ENCODE measurements around the gene CEP85. TPM values are rescaled to one million over a fixed set of nuclear protein-coding genes. Genes with fewer than 3 reads are reported as not detected.

Gene CEP85
- total RNA-seq, 1 experiment from 2014 or later = 37.2 TPM

DNA sequence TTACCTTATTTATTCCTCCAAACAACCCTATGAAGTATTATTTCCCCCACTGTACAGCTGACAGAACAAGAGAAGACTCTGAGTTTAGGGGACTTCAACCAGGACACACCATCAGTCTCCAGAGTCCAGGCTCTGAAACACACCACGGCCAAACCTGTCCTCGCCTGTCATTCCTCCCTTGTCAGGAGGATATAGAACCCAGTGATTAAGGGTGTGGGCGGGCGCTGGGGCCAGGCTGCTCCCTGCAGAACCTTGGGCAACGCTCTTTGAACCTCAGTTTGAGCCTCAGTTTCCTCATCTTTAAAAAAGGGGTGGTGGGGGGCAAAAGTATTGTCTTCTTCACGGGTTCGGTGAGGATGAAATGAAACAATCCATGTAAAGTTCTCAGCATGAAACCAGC is 9.4 kb upstream of the CEP85 start:
- no peaks in the 10 kb centered on the region for H3K9me2 ChIP-seq (ENCODE audit: insufficient read depth)
- ChIA-PET RAD21 (ENCODE audit: low non-redundant PET in 1 of 2, low total read pairs in 2 of 2, uncharacterized antibody in 2 of 2, unreplicated experiment in 2 of 2) (no interaction called here), CTCF (no interaction called here), POLR2A (no interaction called here)
- TF ChIP-seq, protein P1, sequence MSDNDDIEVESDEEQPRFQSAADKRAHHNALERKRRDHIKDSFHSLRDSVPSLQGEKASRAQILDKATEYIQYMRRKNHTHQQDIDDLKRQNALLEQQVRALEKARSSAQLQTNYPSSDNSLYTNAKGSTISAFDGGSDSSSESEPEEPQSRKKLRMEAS (IDR thresholded peaks at IDR 0.05) = no peak
- TF ChIP-seq CBX3 (IDR thresholded peaks at IDR 0.05; ENCODE audit: low read depth) (no peak), JUND (IDR thresholded peaks at IDR 0.05) (no peak), FOSL1 (IDR thresholded peaks at IDR 0.05; ENCODE audit: low read depth) (no peak), ELF1 (IDR thresholded peaks at IDR 0.05; ENCODE audit: borderline replicate concordance, low read depth) (no peak), CEBPB (IDR thresholded peaks at IDR 0.05; ENCODE audit: low read depth) (no peak), SP1 (IDR thresholded peaks at IDR 0.05; ENCODE audit: low read depth) (no peak), EZH2phosphoT487 (IDR thresholded peaks at IDR 0.05; ENCODE audit: borderline replicate concordance) (no peak), ZNF274 (IDR thresholded peaks at IDR 0.05; ENCODE audit: low read depth, low read length) (no peak), EGR1 (IDR thresholded peaks at IDR 0.05; ENCODE audit: low read depth) (no peak)
- TF ChIP-seq, protein P2, sequence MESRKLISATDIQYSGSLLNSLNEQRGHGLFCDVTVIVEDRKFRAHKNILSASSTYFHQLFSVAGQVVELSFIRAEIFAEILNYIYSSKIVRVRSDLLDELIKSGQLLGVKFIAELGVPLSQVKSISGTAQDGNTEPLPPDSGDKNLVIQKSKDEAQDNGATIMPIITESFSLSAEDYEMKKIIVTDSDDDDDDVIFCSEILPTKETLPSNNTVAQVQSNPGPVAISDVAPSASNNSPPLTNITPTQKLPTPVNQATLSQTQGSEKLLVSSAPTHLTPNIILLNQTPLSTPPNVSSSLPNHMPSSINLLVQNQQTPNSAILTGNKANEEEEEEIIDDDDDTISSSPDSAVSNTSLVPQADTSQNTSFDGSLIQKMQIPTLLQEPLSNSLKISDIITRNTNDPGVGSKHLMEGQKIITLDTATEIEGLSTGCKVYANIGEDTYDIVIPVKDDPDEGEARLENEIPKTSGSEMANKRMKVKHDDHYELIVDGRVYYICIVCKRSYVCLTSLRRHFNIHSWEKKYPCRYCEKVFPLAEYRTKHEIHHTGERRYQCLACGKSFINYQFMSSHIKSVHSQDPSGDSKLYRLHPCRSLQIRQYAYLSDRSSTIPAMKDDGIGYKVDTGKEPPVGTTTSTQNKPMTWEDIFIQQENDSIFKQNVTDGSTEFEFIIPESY (IDR thresholded peaks at IDR 0.05; ENCODE audit: extremely low read depth, insufficient replicate concordance, low read length) = no peak
- TF ChIP-seq, protein P3, sequence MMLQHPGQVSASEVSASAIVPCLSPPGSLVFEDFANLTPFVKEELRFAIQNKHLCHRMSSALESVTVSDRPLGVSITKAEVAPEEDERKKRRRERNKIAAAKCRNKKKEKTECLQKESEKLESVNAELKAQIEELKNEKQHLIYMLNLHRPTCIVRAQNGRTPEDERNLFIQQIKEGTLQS (IDR thresholded peaks at IDR 0.05) = no peak
- no peaks in the 10 kb centered on the region for H3K9me3 ChIP-seq (ENCODE audit: control insufficient read depth in 1 of 2, insufficient read depth in 1 of 2, low read depth in 1 of 2, low read length in 2 of 2)
- no peaks in the 10 kb centered on the region for H3K36me3 ChIP-seq (ENCODE audit: control insufficient read depth in 1 of 2, insufficient read depth in 2 of 2, low read length in 2 of 2)
- DNase-seq (ENCODE audit: low read depth, low spot score) (no peak), ATAC-seq (no peak)
- BruUV-seq (replicated peaks) = no TSS peak
- H3K4me1 ChIP-seq (ENCODE audit: control insufficient read depth in 1 of 2, insufficient read depth in 2 of 2, low read length in 2 of 2) = peaks cover 9 to 10% of the 10 kb centered on the region in 2 experiments; a peak in 2 of 4 replicates
- no peak overlapping the region for H3K4me2 ChIP-seq (ENCODE audit: low read length)
- no peaks in the 10 kb centered on the region for H4K20me1 ChIP-seq (ENCODE audit: insufficient read depth)
- no peaks in the 10 kb centered on the region for H3K27me3 ChIP-seq (ENCODE audit: insufficient read depth, low read length)
- H2AFZ ChIP-seq (ENCODE audit: low read depth, low read length, poor library complexity, severe bottlenecking) = no peak overlapping the region
- no peak overlapping the region for H3K9ac ChIP-seq (ENCODE audit: low read length)
- H3K4me3 ChIP-seq (replicated peaks in 1 of 2; ENCODE audit: low read depth in 1 of 2, low read length in 2 of 2) = no peak overlapping the region
- intact Hi-C loops (cut with micrococcal nuclease) = no loop called here
- H3K79me2 ChIP-seq (ENCODE audit: insufficient read depth, low read length) = no peaks in the 10 kb centered on the region
- H3K27ac ChIP-seq (ENCODE audit: low read depth, low read length) = no peak overlapping the region
